H54 (cell line): ENCODE results near the gene CSTF1.
A peak's percentile ranks its signal among the peaks of the same experiment; 100 is the strongest.
"Not testable (repeated sequence)": the region's sequence is repeated elsewhere in the genome, so short reads cannot be mapped to it uniquely, and the experiment has no call there.

Experiments used
- DNase-seq: peaks from one replicate; pipeline ENCODE4 v3.0.0; 2011; ENCODE audit warnings: low spot score, mixed read lengths; ENCODE audit not compliant: insufficient read length
- FAIRE-seq: peaks from 3 replicates; lab custom pipeline; 2011; peaks lifted over from hg19 to GRCh38; lab: Jason Lieb, UNC
- POLR2A ChIP-seq: IDR thresholded peaks from 2 replicates; pipeline ENCODE4 v1.6.1; 2011; ENCODE audit warnings: low read depth, mild to moderate bottlenecking, low read length

Gene CSTF1

GRCh38 chr20:56380375-56380774, 12.1 kb upstream of the CSTF1 start:
- DNase-seq, result no peak
- FAIRE-seq, result no peak
- TF ChIP-seq POLR2A, result no peak

DNA sequence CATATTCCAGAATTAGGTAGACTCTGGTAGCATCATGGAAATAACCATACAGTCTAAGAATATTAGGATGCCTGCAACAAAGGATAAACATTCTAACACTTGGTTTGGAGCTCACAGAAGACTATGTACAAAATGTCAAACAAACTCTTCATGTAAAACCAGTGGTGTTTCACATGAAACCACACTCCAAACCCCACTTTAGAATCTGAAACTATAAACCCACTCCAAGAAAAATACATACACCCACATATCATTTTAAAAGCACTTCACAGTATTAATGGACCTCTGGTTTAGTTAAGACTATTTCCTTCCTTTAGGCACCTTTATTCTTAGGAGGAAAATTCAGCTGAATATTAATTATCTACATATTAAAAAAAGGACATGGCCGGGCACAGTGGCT, 10.9 kb upstream of the CSTF1 start:
- no peak for TF ChIP-seq POLR2A
- FAIRE-seq, result no peak
- no peak for DNase-seq

DNA sequence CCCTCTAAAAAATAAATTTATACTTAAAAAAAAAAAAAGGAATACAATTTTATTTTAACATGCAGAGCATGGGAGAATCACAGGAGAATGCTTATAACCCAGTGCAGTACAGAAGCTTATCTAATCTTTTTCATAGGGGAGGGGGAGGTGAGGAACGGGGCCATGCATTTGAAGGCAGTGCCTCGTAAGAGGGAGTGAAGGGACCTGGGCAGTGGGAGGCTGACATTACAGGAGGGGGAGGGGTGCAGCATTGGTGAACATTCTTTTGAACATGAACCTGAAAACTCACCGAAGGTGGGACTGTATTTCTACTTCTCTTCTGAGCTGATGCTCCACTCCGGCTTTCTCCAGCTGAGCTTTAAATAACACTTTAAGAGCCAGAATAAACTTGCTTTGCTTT, 9.7 kb upstream of the CSTF1 start:
- DNase-seq (no peak), FAIRE-seq (no peak)
- no peak for TF ChIP-seq POLR2A

DNA sequence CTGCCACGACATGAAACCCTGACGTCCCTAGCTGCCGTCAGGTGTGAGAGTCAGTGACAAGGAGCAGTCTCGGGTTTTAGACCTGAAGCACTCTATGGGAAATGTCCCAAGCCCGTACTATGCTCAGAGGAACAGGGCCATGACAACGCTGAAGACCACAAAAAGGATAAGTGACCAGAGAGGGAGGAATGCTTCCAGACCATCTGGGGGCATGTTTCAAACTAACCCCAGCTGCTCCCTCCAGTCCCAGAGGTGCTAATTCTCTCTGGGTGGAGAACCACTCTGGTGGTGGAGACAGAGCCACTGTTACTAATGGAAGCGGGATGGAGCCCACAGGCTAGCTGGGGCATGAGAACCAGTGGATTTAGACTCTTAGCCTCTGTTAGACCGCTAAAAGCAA, 9.1 kb upstream of the CSTF1 start:
- no peak for TF ChIP-seq POLR2A
- no peak for FAIRE-seq
- no peak for DNase-seq

- FAIRE-seq (no peak), DNase-seq (no peak)
- TF ChIP-seq POLR2A, result no peak
These were observed 7.3 kb upstream of the CSTF1 start for GRCh38 chr20:56385130-56385529.

DNA sequence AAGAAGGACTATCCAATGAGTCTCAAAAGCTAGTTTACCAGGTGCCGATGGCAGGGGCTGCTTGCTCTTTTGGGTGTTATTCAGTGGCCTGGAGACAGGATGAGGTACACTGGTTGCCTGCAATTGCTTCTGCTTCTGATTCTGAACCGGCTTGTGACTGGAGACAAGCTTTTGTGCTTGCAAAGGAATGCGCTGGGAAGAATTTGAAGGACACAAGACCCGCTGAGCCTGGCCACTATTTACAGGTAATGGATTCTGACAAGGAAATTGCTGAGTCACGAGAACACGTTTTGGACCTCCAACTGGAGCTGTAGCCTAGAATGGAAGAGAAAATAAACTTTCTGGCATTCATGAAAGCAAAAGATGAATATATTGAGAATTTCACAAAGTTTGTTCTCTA, 6.2 kb upstream of the CSTF1 start:
- no peak for TF ChIP-seq POLR2A
- DNase-seq, result no peak

GRCh38 chr20:56388882-56389281, 3.6 kb upstream of the CSTF1 start:
- DNase-seq (no peak), FAIRE-seq (no peak)
- TF ChIP-seq POLR2A, result no peak

More for the DNA sequence above, 6.2 kb upstream of the CSTF1 start:
- FAIRE-seq, result no peak

- DNase-seq (no peak), FAIRE-seq (no peak)
- no peak for TF ChIP-seq POLR2A
These were observed 2.6 kb upstream of the CSTF1 start for GRCh38 chr20:56389807-56390206.

DNA sequence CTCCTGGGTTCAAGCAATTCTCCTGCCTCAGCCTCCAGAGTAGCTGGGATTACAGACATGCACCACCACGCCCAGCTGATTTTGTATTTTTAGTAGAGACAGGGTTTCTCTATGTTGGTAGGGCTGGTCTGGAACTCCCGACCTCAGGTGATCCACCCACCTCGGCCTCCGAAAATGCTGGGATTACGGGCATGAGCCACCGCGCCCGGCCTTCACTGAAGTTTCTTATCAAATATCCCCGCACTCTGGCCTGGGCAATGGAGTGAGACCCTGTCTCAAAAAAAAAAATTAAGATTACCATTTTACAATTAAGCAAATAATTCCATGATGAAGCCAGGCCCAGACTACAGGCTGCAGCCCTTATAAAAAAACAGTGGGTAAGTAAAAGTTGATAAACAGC, 2.0 kb upstream of the CSTF1 start:
- FAIRE-seq, DNase-seq: not testable (repeated sequence)

GRCh38 chr20:56391037-56391436, 1.4 kb upstream of the CSTF1 start:
- FAIRE-seq (no peak), DNase-seq (no peak)
- TF ChIP-seq POLR2A, result no peak

- TF ChIP-seq POLR2A, result no peak
- no peak for DNase-seq
- no peak for FAIRE-seq
These were observed 781 bp upstream of the CSTF1 start for GRCh38 chr20:56391596-56392131.

DNA sequence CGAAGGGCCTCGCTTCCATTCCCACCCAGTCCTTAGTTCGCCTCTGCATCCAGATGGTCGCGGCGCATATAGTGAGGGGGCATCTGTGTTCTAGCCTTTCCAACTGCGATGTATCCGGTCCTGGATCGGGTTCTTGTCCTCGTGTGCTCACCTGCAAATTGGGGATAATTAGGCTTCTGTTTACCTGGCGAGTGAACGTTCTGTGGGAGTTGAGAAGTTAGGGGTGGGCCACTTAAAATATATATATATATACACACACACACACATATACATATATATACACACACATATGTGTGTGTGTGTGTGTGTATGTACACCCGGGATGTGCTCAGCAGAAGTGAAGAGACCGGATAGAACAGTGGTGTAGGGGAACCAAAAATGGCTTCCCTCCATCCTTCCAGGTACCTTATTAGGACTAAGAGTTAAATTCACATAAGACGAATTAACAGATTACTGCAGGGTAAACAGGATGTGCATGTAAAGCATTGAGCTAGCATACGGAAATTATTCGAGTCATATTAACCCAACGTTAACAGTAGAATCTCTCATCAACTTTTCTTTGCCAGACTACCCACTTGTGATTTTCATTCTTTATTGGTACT, 537 bp downstream of the CSTF1 start:
- TF ChIP-seq POLR2A, result no peak
- no peak for DNase-seq
- FAIRE-seq, result no peak

DNA sequence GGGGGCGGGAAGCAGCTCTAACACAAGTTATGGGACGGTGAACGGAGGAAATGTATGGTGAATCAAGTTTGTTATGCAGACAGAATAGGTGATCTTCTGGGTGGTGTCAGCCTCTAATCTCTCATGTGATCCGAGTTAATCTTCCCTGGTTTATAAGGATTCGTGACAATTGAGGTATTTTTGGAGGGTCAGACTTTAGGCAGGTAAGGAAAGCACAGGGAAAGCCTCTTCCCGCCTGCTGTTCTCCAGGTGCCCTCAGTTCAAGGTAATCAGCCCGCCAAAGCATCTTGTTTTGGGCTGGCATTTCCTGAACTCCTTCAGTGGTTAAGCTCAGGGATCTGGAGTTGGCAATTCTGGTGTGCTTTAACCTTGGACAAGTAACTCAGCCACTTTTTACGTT, 1.2 kb downstream of the CSTF1 start:
- FAIRE-seq, result no peak
- no peak for DNase-seq
- TF ChIP-seq POLR2A, result no peak

- TF ChIP-seq POLR2A, result no peak
- no peak for FAIRE-seq
- no peak for DNase-seq
These were observed 2.7 kb downstream of the CSTF1 start for GRCh38 chr20:56395166-56395565.

DNA sequence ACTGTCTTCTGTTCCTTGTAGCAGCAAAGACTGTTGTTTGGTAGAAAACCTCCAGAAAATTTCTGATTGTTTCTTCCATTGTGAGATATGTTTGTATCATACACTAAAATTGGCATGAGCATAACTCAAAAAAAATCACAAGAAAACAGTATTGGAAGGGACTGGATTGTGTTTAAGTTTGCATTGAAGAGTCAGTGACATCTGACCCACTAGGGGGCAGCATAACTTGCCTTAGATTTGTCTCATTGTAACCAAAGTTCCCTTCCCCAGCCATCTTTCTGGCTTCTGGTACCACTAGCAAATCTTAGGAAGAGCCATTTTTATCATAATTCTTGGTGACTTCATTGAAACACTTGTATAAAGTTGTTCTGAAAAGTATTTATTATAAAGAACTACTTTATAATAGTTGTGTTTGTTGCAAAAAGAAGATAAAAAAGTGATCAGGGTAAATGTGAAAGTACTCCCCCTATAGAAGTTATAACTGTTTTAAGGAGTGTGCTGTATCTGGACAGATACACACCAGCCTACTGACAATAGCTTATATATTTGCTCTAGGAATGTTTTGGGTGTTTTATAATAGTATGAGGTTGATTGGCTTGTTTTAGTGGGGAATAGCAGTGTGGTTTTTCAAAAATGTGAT, 7.7 kb downstream of the CSTF1 start:
- TF ChIP-seq POLR2A, result no peak
- peak; percentile 80 for FAIRE-seq
- no peak for DNase-seq
